HCT116 (cell line): ENCODE measurements around the gene CBR4. TPM values are rescaled to one million over a fixed set of nuclear protein-coding genes. Genes with fewer than 3 reads are reported as not detected.

Experiments used
- ATAC-seq: fragments of 200-7000 bp; cut with Tn5 transposase; 2 replicates; pipeline ENCODE4 v1.9.1; 2020; ENCODE audit warnings: mild to moderate bottlenecking, moderate library complexity
- BruUV-seq: library from RNA; stranded (reverse); fragments of 400-500 nt; replicated peaks from 2 replicates; lab custom pipeline; 2021; lab: Mats Ljungman, UMichigan
- CTCF ChIA-PET: fragments of 300-600 bp; sonication (Branson Sonifier 250); formaldehyde crosslinking; loops from one replicate; lab custom pipeline; 2021; ENCODE audit warnings: antibody characterized with exemption; lab: Charles Lee
- POLR2A ChIA-PET: fragments of 300-600, 350-600 bp; sonication (Branson Sonifier 250); formaldehyde crosslinking; loops from one replicate; lab custom pipeline; 2021; ENCODE audit warnings: antibody characterized with exemption; lab: Charles Lee
- RAD21 ChIA-PET, 2 experiments: fragments of 300-600 bp; sonication (Branson Sonifier 250); formaldehyde crosslinking; loops; one replicate each; lab custom pipeline; 2023; ENCODE audit warnings: low total read pairs in 2 of 2; ENCODE audit not compliant: uncharacterized antibody in 2 of 2, unreplicated experiment in 2 of 2, low non-redundant PET in 1 of 2; lab: Charles Lee
- DNase-seq: peaks from one replicate; pipeline ENCODE4 v3.0.0-alpha.2; 2010; ENCODE audit warnings: low read depth, low spot score
- H2AFZ ChIP-seq: fragments of 200-600 bp; shearing (Covaris generic), sonication (generic); 2 replicates; pipeline ENCODE4 v1.6.1; 2017; ENCODE audit warnings: low read depth, mixed run types, mixed read lengths, antibody characterized with exemption, low read length; ENCODE audit not compliant: poor library complexity, severe bottlenecking
- H3K27ac ChIP-seq: 2 replicates; pipeline ENCODE4 v1.5.1; 2012; ENCODE audit warnings: low read depth, low read length
- H3K27me3 ChIP-seq: fragments of 200-600 bp; sonication (generic); 2 replicates; pipeline ENCODE4 v1.6.1; 2016; ENCODE audit warnings: mixed run types, low read length, mixed read lengths; ENCODE audit not compliant: insufficient read depth
- H3K36me3 ChIP-seq, 2 experiments: fragments of 200-500 bp in 1 of 2; fragments of 200-600 bp in 1 of 2; sonication (Bioruptor generic) in 1 of 2; sonication (generic) in 1 of 2; 2 replicates each; pipeline versions ENCODE4 v1.5.1 to v1.6.1; 2014 to 2016; ENCODE audit warnings: low read length in 2 of 2, inconsistent platforms in 1 of 2, mixed read lengths in 1 of 2, mixed run types in 1 of 2; ENCODE audit not compliant: insufficient read depth in 2 of 2, control insufficient read depth in 1 of 2
- H3K4me1 ChIP-seq, 2 experiments: fragments of 200-600 bp in 1 of 2; sonication (generic) in 1 of 2; 2 replicates each; pipeline versions ENCODE4 v1.5.1 to v1.6.1; 2012 to 2017; ENCODE audit warnings: low read length in 2 of 2, inconsistent platforms in 1 of 2, mild to moderate bottlenecking in 1 of 2, mixed read lengths in 1 of 2, mixed run types in 1 of 2, moderate library complexity in 1 of 2; ENCODE audit not compliant: insufficient read depth in 2 of 2, control insufficient read depth in 1 of 2
- H3K4me2 ChIP-seq: fragments of 200-600 bp; sonication (generic); 2 replicates; pipeline ENCODE4 v1.6.1; 2017; ENCODE audit warnings: mixed run types, low read length, mixed read lengths
- H3K4me3 ChIP-seq, 2 experiments: fragments of 200-600 bp in 1 of 2; sonication (generic) in 1 of 2; replicated peaks in 1 of 2; 2 replicates each; pipeline ENCODE4 v1.5.1; 2011 to 2016; ENCODE audit warnings: low read length in 2 of 2, control low read depth in 1 of 2, low read depth in 1 of 2, mild to moderate bottlenecking in 1 of 2, mixed read lengths in 1 of 2, mixed run types in 1 of 2
- H3K79me2 ChIP-seq: fragments of 200-600 bp; sonication (generic); 2 replicates; pipeline ENCODE4 v1.6.1; 2017; ENCODE audit warnings: mild to moderate bottlenecking, mixed run types, low read length, moderate library complexity, mixed read lengths; ENCODE audit not compliant: insufficient read depth
- H3K9ac ChIP-seq: fragments of 200-600 bp; sonication (generic); 2 replicates; pipeline ENCODE4 v1.6.1; 2016; ENCODE audit warnings: low read length, mixed read lengths
- H3K9me2 ChIP-seq: fragments of 200-600 bp; sonication (generic), shearing (Covaris generic); 2 replicates; pipeline ENCODE4 v1.6.1; 2017; ENCODE audit warnings: mixed run types, mild to moderate bottlenecking, moderate library complexity; ENCODE audit not compliant: insufficient read depth
- H3K9me3 ChIP-seq, 2 experiments: fragments of 200-500 bp in 1 of 2; fragments of 200-600 bp in 1 of 2; sonication (Bioruptor generic) in 1 of 2; sonication (generic) in 1 of 2; 2 replicates each; pipeline ENCODE4 v1.6.1; 2014 to 2017; ENCODE audit warnings: low read length in 2 of 2, mixed read lengths in 2 of 2, inconsistent platforms in 1 of 2, low read depth in 1 of 2, mild to moderate bottlenecking in 1 of 2, mixed run types in 1 of 2, moderate library complexity in 1 of 2; ENCODE audit not compliant: control insufficient read depth in 1 of 2, insufficient read depth in 1 of 2
- H4K20me1 ChIP-seq: fragments of 200-600 bp; sonication (generic), shearing (Covaris generic); 2 replicates; pipeline ENCODE4 v1.6.1; 2017; ENCODE audit warnings: mixed run types, mild to moderate bottlenecking, moderate library complexity; ENCODE audit not compliant: insufficient read depth
- YY1 ChIP-seq: IDR thresholded peaks from 2 replicates; pipeline ENCODE4 v1.6.1; 2011; ENCODE audit warnings: low read length, low read depth, moderate library complexity, mild to moderate bottlenecking; ENCODE audit not compliant: insufficient replicate concordance; ENCODE audit errors: extremely low read depth
- ZFX ChIP-seq: fragments of 450-650 bp; IDR thresholded peaks from 2 replicates; pipeline ENCODE4 v1.6.1; 2017
- intact Hi-C: fragments of 100-400 bp; cut with micrococcal nuclease; formaldehyde crosslinking; loops from 2 replicates; pipeline ENCODE4 v1.10.0; 2022
- total RNA-seq: library from RNA; stranded (reverse); gene quantifications from one replicate; pipeline ENCODE4 v1.2.1, GENCODE V29; 2021; ENCODE audit not compliant: unreplicated experiment
- TF ChIP-seq, protein P1 (sequence below), 3 experiments: fragments of 200-600 bp in 1 of 3; sonication (generic) in 1 of 3; IDR thresholded peaks in 2 of 3; conservative IDR thresholded peaks in 1 of 3; 2 replicates each; pipeline ENCODE4 v1.5.1; 2012 to 2017; ENCODE audit warnings: low read depth in 2 of 3, low read length in 2 of 3, antibody characterized with exemption in 1 of 3, borderline replicate concordance in 1 of 3, control low read depth in 1 of 3, mild to moderate bottlenecking in 1 of 3, mixed read lengths in 1 of 3, mixed run types in 1 of 3, moderate library complexity in 1 of 3; ENCODE audit not compliant: insufficient read depth in 1 of 3
- TF ChIP-seq, protein P2 (sequence below): IDR thresholded peaks from 2 replicates; pipeline ENCODE4 v1.6.1; 2012

The CBR4 gene
- total RNA-seq, 1 experiment from 2014 or later, result 32.3 TPM

DNA sequence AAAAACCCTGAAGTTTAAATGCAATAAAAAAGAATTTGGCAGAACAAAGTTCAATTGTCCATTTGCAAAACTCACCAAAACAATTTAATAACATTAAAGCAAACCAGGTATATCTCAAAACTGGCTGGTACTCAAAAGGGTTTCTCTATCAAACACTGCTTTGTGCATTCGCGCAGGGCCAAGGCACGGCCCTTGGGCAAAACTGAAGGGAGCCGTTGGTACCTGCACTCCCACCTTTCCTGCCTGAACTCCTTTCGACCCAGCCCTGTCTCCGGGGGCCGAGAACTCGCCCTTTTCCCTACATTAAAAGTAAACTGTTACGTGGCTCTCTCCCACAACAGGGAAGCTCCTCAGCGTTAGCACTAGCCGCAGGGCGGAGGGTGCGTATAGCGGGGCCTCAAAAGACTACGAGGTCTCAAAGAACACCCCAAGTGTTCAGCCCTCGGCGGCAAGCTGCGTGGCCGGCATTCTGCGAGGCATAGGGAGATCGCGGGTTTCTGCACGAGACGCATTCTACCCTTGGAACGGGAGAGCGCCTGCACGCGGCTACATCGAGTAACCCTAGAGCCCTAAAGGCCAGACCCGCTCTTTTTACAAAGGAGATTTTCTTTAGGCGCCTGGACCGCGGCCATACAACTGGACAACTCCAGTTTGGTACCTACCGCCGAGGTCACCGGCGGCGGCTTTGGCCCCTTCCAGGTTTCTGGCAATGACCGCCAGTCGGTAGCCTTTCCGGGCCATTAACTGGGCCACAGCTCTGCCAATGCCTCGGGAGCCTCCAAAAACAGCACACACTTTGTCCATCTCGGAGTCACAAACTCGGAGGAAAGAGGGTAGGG is 550 bp downstream of the CBR4 start:
- Histone ChIP-seq H4K20me1 (no peaks in the 10 kb centered on the region), H3K4me1 (peaks cover 11 to 19% of the 10 kb centered on the region in 2 experiments; a peak in 3 of 4 replicates), H3K4me2 (peak overlapping the region; percentile 93), H3K9ac (peak overlapping the region; percentile 90), H3K9me2 (no peaks in the 10 kb centered on the region), H3K36me3 (peaks cover 0 to 6% of the 10 kb centered on the region in 2 experiments; a peak in 2 of 4 replicates), H3K4me3 (peak overlapping the region; percentile 74 to 82), H3K79me2 (peaks cover 32% of the 10 kb centered on the region), H3K9me3 (no peaks in the 10 kb centered on the region), H3K27me3 (no peaks in the 10 kb centered on the region), H2AFZ (no peak overlapping the region), H3K27ac (peak overlapping the region; percentile 69)
- CTCF ChIA-PET, result interaction anchor here (0.6 to 2.2 kb wide), 21 partner anchors 9 to 1389 kb away, joined by 3 to 15 read pairs (median 4); no protein-coding TSS in a partner anchor
- TSS peak; percentile 82 for BruUV-seq
- DNase-seq, result peak; percentile 35
- intact Hi-C loops, result loop anchor here (5.0 kb wide), 3 partner anchors 303 to 827 kb away; no protein-coding TSS in a partner anchor
- TF ChIP-seq, protein P1, sequence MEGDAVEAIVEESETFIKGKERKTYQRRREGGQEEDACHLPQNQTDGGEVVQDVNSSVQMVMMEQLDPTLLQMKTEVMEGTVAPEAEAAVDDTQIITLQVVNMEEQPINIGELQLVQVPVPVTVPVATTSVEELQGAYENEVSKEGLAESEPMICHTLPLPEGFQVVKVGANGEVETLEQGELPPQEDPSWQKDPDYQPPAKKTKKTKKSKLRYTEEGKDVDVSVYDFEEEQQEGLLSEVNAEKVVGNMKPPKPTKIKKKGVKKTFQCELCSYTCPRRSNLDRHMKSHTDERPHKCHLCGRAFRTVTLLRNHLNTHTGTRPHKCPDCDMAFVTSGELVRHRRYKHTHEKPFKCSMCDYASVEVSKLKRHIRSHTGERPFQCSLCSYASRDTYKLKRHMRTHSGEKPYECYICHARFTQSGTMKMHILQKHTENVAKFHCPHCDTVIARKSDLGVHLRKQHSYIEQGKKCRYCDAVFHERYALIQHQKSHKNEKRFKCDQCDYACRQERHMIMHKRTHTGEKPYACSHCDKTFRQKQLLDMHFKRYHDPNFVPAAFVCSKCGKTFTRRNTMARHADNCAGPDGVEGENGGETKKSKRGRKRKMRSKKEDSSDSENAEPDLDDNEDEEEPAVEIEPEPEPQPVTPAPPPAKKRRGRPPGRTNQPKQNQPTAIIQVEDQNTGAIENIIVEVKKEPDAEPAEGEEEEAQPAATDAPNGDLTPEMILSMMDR (IDR thresholded peaks at IDR 0.05 in 2 of 3, conservative IDR thresholded peaks at IDR 0.05 in 1 of 3; ENCODE audit: borderline replicate concordance in 1 of 3, insufficient read depth in 1 of 3, low read depth in 2 of 3, low read length in 2 of 3), result peak; percentile 10 to 24 (median 19); a peak in 2 of 6 replicates
- TF ChIP-seq, protein P2, sequence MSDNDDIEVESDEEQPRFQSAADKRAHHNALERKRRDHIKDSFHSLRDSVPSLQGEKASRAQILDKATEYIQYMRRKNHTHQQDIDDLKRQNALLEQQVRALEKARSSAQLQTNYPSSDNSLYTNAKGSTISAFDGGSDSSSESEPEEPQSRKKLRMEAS, result peak; percentile 77
- TF ChIP-seq YY1 (no peak), ZFX (peak; percentile 66)
- POLR2A ChIA-PET, result interaction anchor here (0.7 to 1.7 kb wide), 20 partner anchors 8 to 835 kb away, joined by 3 to 11 read pairs (median 4); no protein-coding TSS in a partner anchor
- RAD21 ChIA-PET, result interaction anchor here (0.7 to 1.2 kb wide), 5 partner anchors 13 to 570 kb away, joined by 3 read pairs; no protein-coding TSS in a partner anchor
- peak; percentile 52 for ATAC-seq
